Body of pancreas (tissue), 4 donors: Measurements from ENCODE around the gene BMP7. TPM values are rescaled to one million over a fixed set of nuclear protein-coding genes. Genes with fewer than 3 reads are reported as not detected.

ENCODE experiments used
- ATAC-seq: fragments of 150-250 bp; one replicate; pipeline ENCODE4 v1.9.1; 2016
- DNase-seq, 4 donors: peaks; one replicate each; pipeline ENCODE4 v3.0.0-alpha.2; 2019
- H3K27ac ChIP-seq, 4 donors: fragments of 200-600 bp; sonication (generic); 1 replicate in 3 of 4; 2 replicates in 1 of 4; pipeline versions ENCODE4 v1.5.1 to v1.6.1; 2016 to 2019; ENCODE audit warnings: mild to moderate bottlenecking in 1 of 4, mixed read lengths in 1 of 4, moderate library complexity in 1 of 4
- H3K27me3 ChIP-seq, 2 donors: fragments of 200-600 bp; sonication (generic); one replicate each; pipeline ENCODE4 v1.6.0; 2016; ENCODE audit warnings: mild to moderate bottlenecking in 1 of 2
- H3K36me3 ChIP-seq, 2 donors: fragments of 200-600 bp; sonication (generic); replicated peaks in 1 of 2; 2 replicates each; pipeline ENCODE4 v1.5.1; 2016; ENCODE audit warnings: low read depth in 2 of 2; ENCODE audit not compliant: insufficient read depth in 1 of 2
- H3K4me1 ChIP-seq: fragments of 200-600 bp; sonication (generic); one replicate; pipeline ENCODE4 v1.6.0; 2016
- H3K4me3 ChIP-seq, 2 donors: fragments of 200-600 bp; sonication (generic); 1 replicate in 1 of 2; 2 replicates in 1 of 2; pipeline ENCODE4 v1.5.1; 2016 to 2019
- H3K9me3 ChIP-seq, 3 donors: fragments of 200-600 bp; sonication (generic); 1 replicate in 2 of 3; 2 replicates in 1 of 3; pipeline ENCODE4 v1.5.1; 2016
- POLR2A ChIP-seq, 3 donors: fragments of 450-650 bp; IDR thresholded peaks; one replicate each; pipeline ENCODE4 v1.6.1; 2016; ENCODE audit warnings: antibody characterized with exemption in 3 of 3, mild to moderate bottlenecking in 2 of 3
- WGBS, 2 donors: methylation state at CpG; one replicate each; pipeline ENCODE4 v1.1.5; 2017; 5-methylcytosine and 5-hydroxymethylcytosine counted together
- intact Hi-C: fragments of 100-400 bp; cut with DNase I; formaldehyde crosslinking; loops from one replicate; pipeline ENCODE4 v1.15.1; 2023
- total RNA-seq, 2 donors: library from RNA; depleted of rRNA; stranded (reverse); fragments of >200 nt; gene quantifications; one replicate each; pipeline ENCODE4 v1.1.0, GENCODE V29; 2016
- TF ChIP-seq, protein P1 (sequence below), 7 experiments: fragments of 450-650 bp in 4 of 7; fragments of 200-600 bp in 3 of 7; sonication (generic) in 3 of 7; IDR thresholded peaks; one replicate each; pipeline ENCODE4 v1.5.1; 2016 to 2019; ENCODE audit warnings: antibody characterized with exemption in 7 of 7

The BMP7 gene
- total RNA-seq, 2 donors from 2014 or later = 4.2 TPM; not detected in 1

DNA sequence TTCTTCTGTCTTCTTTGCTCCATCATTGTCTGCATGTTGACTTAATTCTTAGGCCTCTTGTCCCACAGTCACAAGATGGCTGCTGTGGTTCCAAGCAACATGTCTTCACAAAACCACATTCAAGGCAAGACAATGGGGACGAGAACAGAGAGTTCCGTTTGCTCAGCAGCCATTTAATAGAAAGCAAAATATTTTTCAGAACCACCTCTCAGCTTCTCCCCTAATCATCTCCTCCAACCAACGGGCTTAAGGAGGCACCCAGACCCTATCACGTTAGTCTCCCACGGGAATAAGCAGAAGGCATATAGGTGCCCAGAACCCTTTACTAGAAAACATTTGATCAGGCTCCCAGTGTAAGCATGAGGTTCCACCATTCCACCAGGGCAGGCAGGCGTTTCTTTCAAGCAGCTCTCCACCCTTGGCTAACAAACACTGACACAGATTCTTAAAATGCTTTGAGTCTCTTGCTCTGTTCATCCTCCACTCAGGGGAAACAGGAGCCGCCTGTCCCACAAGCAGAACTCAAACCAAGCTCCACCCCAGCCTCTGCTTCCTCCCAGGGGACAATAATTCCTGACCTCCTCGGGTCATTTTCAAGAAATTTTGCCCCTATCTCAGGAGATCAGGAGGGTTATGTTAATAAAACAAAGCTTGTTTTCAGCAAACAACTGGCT, 19.0 kb downstream of the BMP7 start:
- Histone ChIP-seq H3K9me3 (no peaks in the 10 kb centered on the region), H3K4me3 (no peak overlapping the region), H3K4me1 (no peaks in the 10 kb centered on the region), H3K36me3 (no peaks in the 10 kb centered on the region), H3K27ac (no peak overlapping the region), H3K27me3 (no peaks in the 10 kb centered on the region)
- intact Hi-C loops = no loop called here
- WGBS, 2 donors = 57 to 61% methylated on average over 8 of the region's 8 CpGs
- TF ChIP-seq, protein P1, sequence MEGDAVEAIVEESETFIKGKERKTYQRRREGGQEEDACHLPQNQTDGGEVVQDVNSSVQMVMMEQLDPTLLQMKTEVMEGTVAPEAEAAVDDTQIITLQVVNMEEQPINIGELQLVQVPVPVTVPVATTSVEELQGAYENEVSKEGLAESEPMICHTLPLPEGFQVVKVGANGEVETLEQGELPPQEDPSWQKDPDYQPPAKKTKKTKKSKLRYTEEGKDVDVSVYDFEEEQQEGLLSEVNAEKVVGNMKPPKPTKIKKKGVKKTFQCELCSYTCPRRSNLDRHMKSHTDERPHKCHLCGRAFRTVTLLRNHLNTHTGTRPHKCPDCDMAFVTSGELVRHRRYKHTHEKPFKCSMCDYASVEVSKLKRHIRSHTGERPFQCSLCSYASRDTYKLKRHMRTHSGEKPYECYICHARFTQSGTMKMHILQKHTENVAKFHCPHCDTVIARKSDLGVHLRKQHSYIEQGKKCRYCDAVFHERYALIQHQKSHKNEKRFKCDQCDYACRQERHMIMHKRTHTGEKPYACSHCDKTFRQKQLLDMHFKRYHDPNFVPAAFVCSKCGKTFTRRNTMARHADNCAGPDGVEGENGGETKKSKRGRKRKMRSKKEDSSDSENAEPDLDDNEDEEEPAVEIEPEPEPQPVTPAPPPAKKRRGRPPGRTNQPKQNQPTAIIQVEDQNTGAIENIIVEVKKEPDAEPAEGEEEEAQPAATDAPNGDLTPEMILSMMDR (IDR thresholded peaks at IDR 0.05) = no peak
- TF ChIP-seq POLR2A (IDR thresholded peaks at IDR 0.05) = no peak
- DNase-seq (no peak), ATAC-seq (no peak)

DNA sequence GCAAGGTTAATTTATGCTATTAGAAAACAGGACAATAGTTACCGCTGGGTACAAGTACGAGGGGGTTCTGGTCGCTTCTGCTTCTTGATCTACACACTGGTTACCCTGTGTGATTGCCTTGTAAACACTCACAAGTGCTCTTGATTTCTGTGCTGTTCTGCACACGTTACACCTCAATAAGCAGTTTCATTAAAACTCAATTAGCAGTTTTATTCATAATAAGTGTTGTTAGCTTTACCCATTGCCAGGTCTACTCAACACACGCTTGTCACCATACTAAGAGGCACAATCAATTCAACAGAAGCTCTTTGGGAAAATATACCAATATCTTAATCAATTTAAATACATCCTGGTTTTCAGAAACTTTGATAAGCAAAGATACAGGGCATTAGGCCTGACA, 20.4 kb downstream of the BMP7 start:
- Histone ChIP-seq H3K4me3 (no peak overlapping the region), H3K27ac (no peak overlapping the region), H3K9me3 (no peaks in the 10 kb centered on the region), H3K4me1 (no peaks in the 10 kb centered on the region), H3K27me3 (no peaks in the 10 kb centered on the region), H3K36me3 (no peaks in the 10 kb centered on the region)
- intact Hi-C loops = no loop called here
- no peak for DNase-seq
- ATAC-seq = no peak
- TF ChIP-seq POLR2A (IDR thresholded peaks at IDR 0.05) = no peak
- TF ChIP-seq, protein P1 (IDR thresholded peaks at IDR 0.05) = no peak
- 85 to 90% methylated on average over 5 of the region's 5 CpGs for WGBS, 2 donors

GRCh38 chr20:57244627-57245214, 21.7 kb downstream of the BMP7 start:
- TF ChIP-seq POLR2A (IDR thresholded peaks at IDR 0.05) = no peak
- TF ChIP-seq, protein P1 (IDR thresholded peaks at IDR 0.05) = no peak
- no peaks in the 10 kb centered on the region for H3K27me3 ChIP-seq
- ATAC-seq = no peak
- intact Hi-C loops = no loop called here
- no peak overlapping the region for H3K27ac ChIP-seq
- no peaks in the 10 kb centered on the region for H3K36me3 ChIP-seq
- H3K4me1 ChIP-seq = no peaks in the 10 kb centered on the region
- no peaks in the 10 kb centered on the region for H3K9me3 ChIP-seq
- 47 to 56% methylated on average over 3 of the region's 3 CpGs for WGBS, 2 donors
- H3K4me3 ChIP-seq = no peak overlapping the region
- no peak for DNase-seq

DNA sequence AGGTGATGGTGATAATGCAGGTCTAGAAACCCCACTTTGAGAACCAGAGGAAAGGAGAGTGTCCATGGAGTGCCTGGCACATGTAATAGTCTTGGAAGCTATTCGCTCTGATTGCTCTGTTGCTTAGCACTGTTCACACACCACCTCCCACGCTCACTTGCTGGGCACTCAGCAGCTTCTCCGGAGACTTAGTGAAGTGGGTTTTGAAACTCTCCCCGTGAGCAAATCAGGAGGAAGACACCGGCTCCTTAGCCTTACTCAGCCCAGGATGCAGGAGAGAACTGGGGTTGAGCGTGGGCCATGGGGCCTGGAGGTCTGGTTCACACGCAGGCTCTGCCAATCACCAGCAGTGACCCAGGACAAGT, 22.2 kb downstream of the BMP7 start:
- Histone ChIP-seq H3K27ac (no peak overlapping the region), H3K9me3 (no peaks in the 10 kb centered on the region), H3K4me3 (no peak overlapping the region), H3K36me3 (no peaks in the 10 kb centered on the region), H3K27me3 (no peaks in the 10 kb centered on the region), H3K4me1 (no peaks in the 10 kb centered on the region)
- WGBS, 2 donors = 82 to 83% methylated on average over 4 to 7 of the region's 7 CpGs
- TF ChIP-seq POLR2A (IDR thresholded peaks at IDR 0.05) = no peak
- DNase-seq (no peak), ATAC-seq (no peak)
- intact Hi-C loops = no loop called here

- no peaks in the 10 kb centered on the region for H3K4me1 ChIP-seq
- no peak overlapping the region for H3K27ac ChIP-seq
- no peaks in the 10 kb centered on the region for H3K9me3 ChIP-seq
- ATAC-seq = no peak
- DNase-seq = no peak
- 76 to 81% methylated on average over 17 of the region's 17 CpGs for WGBS, 2 donors
- no peaks in the 10 kb centered on the region for H3K36me3 ChIP-seq
- H3K27me3 ChIP-seq = no peaks in the 10 kb centered on the region
- TF ChIP-seq, protein P1 (IDR thresholded peaks at IDR 0.05) = no peak
- TF ChIP-seq POLR2A (IDR thresholded peaks at IDR 0.05) = no peak
- H3K4me3 ChIP-seq = no peak overlapping the region
- intact Hi-C loops = no loop called here
These were observed 22.8 kb downstream of the BMP7 start for GRCh38 chr20:57243480-57244220.
